Measurements from ENCODE around the gene MAGI2. TPM values are rescaled to one million over a fixed set of nuclear protein-coding genes. Genes with fewer than 3 reads are reported as not detected.
"Not testable (repeated sequence)": the region's sequence is repeated elsewhere in the genome, so short reads cannot be mapped to it uniquely, and the experiment has no call there.

Gene MAGI2
- total RNA-seq, 2 experiments from 2014 or later: 0.14 to 0.19 TPM

DNA sequence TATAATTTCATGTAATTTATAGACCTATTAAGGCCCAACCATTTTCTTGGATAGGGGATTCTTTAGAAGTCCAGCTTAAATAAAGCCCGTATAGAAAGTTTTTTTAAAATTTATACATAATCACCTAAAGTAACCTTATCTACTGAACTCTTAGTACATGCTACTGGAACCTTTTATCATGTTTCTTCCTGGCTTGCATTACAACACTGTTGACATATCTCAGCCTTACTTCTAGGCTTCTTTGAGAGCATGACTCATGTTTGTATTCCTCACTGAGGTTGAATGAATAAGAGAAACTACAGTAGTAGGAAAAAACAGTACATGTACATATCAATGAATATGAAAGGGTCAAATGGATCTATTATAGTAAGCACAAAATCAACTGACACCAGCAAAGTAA lies 8.2 kb upstream of the MAGI2 start:
- DNase-seq (no peak), ATAC-seq (ENCODE audit: low read depth) (no peak)
- Mint-ChIP-seq H3K36me3 (no peaks in the 10 kb centered on the region), H3K4me3 (no peak overlapping the region), H3K27me3 (peaks cover 6% of the 10 kb centered on the region), H3K4me1 (peaks cover 2% of the 10 kb centered on the region), H3K9me3 (no peaks in the 10 kb centered on the region), H3K27ac (no peak overlapping the region)
- POLR2A ChIA-PET: no interaction called here

DNA sequence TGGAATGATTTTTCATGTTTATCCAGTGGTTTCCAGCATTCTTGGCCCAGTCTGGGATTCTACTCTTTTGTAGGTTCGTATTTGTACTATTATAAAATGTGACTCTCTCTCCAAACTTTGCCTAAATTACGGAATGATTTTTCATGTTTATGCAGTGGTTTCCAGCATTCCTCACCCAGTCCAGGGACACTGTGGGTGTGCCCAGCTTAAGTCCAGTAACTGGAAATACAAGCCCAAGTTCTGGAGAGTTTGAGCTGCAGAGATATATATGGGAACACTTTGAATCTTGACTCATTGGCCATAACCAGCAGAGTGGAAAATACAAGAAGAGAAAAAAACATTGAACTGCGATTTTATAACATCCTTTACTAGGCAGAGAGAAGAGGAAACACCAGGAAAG lies 5.9 kb upstream of the MAGI2 start:
- POLR2A ChIA-PET: no interaction called here
- H3K36me3 Mint-ChIP-seq: no peaks in the 10 kb centered on the region
- H3K4me3 Mint-ChIP-seq: no peak overlapping the region
- ATAC-seq (ENCODE audit: low read depth) (no peak), DNase-seq (no peak)
- H3K27me3 Mint-ChIP-seq: peaks cover 23% of the 10 kb centered on the region
- peaks cover 2% of the 10 kb centered on the region for H3K4me1 Mint-ChIP-seq
- H3K9me3 Mint-ChIP-seq: no peaks in the 10 kb centered on the region
- no peak overlapping the region for H3K27ac Mint-ChIP-seq

DNA sequence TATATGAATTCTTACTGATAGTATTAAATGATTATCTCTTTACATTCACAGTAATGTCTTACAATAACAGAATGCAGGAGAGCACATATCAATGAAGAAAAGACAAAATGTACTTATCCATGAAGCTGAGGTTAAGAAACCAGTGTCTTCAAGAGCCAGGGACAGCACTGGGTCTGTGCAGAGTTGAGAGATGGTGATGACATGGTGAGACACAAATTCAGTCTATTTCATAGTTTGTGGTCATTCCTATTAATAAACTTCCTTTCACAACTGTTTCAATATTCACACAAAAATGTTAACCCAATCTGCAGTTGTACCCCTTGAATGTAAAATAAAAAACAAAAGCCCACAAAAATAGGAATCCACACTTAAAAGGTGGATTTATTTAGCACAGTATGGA lies 5.3 kb upstream of the MAGI2 start:
- Mint-ChIP-seq H3K27me3 (peaks cover 29% of the 10 kb centered on the region), H3K9me3 (no peaks in the 10 kb centered on the region), H3K4me1 (no peaks in the 10 kb centered on the region), H3K4me3 (no peak overlapping the region), H3K36me3 (no peaks in the 10 kb centered on the region), H3K27ac (no peak overlapping the region)
- ATAC-seq (ENCODE audit: low read depth) (no peak), DNase-seq (no peak)
- POLR2A ChIA-PET: no interaction called here

DNA sequence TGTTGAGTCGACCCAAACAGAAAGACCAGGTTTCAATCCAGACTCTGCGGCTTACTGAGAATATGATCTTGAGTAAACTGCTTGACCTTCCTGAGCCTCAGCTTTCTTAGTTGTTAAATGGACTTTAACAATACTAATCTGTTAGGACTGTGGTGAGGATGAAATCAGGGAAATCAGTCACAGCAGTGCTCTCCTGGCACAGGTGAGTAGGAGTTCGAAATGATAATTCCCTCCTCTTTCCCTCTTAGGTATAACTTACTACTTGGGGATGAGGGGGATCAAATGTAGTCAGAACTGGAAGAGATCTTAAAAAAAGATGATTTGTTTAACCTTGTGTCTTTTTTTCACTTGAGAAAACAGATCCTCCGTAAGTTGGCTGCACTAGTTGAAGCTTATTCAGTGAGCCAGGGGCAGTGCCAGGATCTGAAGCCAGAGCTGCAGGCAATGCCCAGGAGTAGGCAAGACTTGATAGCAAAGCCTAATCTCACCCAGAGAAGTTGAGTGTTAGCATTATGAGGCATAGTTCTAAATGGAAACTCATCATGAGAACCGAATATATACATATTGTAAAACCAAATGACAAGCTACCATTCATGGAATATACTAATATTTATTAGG lies 1.8 kb upstream of the MAGI2 start:
- POLR2A ChIA-PET: no interaction called here
- Mint-ChIP-seq H3K4me1 (peaks cover 14% of the 10 kb centered on the region), H3K36me3 (no peaks in the 10 kb centered on the region), H3K27ac (no peak overlapping the region), H3K4me3 (no peak overlapping the region), H3K9me3 (no peaks in the 10 kb centered on the region), H3K27me3 (peaks cover 61% of the 10 kb centered on the region)
- DNase-seq: no peak
- no peak for ATAC-seq (ENCODE audit: low read depth)

DNA sequence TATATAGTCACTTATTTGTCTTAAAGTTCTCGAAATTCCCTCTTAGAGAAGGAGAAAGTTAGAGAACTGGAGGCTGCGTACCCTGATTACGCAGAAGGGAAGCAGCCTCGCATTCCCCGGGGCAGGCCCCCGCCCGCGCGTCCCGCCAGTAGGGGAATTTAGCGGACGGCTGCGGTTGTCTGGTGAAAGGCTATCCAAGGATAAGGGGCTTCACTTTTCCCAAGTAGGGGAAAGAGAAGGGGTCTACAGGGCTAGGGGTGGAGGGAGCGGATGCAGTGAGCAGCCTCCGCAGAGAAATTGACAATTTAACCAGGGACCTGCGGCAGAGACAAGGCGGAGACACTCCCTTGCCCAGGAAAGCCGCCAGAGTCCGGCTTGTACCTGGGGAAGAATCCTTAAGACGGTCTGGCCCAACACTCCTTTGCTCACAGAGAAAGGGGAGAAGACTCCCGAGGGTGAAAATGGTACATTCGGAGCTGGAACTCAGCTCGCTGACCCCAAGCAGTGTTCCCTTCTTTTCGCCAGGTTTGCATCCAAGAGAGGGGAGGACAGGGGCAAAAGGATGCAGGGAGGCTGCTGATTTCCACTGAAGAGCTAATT lies 994 bp upstream of the MAGI2 start:
- Mint-ChIP-seq H3K27me3 (peaks cover 60% of the 10 kb centered on the region), H3K4me3 (peak overlapping the region; percentile 82), H3K9me3 (no peaks in the 10 kb centered on the region), H3K4me1 (peaks cover 14% of the 10 kb centered on the region), H3K27ac (no peak overlapping the region), H3K36me3 (no peaks in the 10 kb centered on the region)
- DNase-seq (peak; percentile 15), ATAC-seq (ENCODE audit: low read depth) (no peak)
- POLR2A ChIA-PET: no interaction called here

DNA sequence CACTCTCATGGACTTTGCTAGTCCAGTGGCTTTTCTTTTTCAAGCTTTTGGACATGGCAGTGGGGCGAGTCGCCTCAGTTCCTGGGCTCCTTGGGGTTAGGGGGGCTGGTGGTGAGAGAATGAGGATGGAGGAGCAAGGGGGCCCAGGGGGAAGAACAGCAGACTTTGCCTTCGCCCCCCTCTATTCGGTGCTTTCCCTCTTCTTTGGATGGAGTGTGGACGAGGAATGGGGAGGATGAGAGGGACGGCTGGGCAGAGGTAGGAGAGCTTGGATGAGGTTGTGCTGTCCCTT lies 255 bp downstream of the MAGI2 start:
- H3K9me3 Mint-ChIP-seq: no peaks in the 10 kb centered on the region
- ATAC-seq (ENCODE audit: low read depth) (no peak), DNase-seq (no peak)
- peaks cover 14% of the 10 kb centered on the region for H3K4me1 Mint-ChIP-seq
- H3K4me3 Mint-ChIP-seq: peak overlapping the region; percentile 82
- H3K27me3 Mint-ChIP-seq: peaks cover 60% of the 10 kb centered on the region
- POLR2A ChIA-PET: no interaction called here
- H3K36me3 Mint-ChIP-seq: no peaks in the 10 kb centered on the region
- no peak overlapping the region for H3K27ac Mint-ChIP-seq

DNA sequence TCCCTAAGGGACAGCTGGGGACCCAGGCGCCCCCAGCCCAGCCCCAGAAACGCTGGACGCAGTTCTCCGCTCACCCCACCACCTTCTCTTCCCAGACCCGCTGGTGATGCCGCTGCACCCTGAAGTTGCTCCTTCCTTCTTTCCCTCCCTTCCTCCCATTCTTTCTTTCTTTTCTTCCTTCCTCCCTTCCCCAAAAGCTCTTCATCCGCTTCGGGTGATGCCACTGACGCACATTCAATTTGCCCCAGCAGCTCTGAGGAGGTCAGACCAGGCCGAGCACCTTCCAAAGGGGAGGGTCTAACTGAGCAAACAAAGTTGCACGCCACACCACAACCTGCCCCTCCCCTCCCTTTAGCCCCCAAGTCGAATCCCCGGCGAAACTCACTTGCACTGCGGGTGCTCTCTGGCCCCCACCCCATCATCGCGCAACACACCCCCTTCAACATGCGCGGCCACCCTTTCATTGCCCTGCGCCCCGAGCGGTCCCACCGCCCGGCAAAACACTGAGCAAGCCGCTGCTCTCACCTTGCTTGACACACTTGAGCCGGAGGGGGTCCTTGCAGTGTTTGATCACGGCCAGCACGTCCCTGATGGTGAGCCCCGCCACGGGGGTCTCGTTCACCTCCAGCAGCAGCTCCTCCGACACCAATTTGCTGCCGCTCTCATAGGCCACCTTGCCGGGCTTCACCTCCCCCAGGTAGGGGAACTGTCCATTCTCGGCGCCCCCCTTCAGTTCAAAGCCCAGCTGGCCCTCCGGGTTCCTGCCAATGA lies 787 bp downstream of the MAGI2 start:
- H3K36me3 Mint-ChIP-seq: no peaks in the 10 kb centered on the region
- peaks cover 14% of the 10 kb centered on the region for H3K4me1 Mint-ChIP-seq
- H3K27me3 Mint-ChIP-seq: peaks cover 60% of the 10 kb centered on the region
- H3K9me3 Mint-ChIP-seq: no peaks in the 10 kb centered on the region
- peak; percentile 26 for DNase-seq
- H3K4me3 Mint-ChIP-seq: peak overlapping the region; percentile 82
- POLR2A ChIA-PET: no interaction called here
- no peak for ATAC-seq (ENCODE audit: low read depth)
- no peak overlapping the region for H3K27ac Mint-ChIP-seq

DNA sequence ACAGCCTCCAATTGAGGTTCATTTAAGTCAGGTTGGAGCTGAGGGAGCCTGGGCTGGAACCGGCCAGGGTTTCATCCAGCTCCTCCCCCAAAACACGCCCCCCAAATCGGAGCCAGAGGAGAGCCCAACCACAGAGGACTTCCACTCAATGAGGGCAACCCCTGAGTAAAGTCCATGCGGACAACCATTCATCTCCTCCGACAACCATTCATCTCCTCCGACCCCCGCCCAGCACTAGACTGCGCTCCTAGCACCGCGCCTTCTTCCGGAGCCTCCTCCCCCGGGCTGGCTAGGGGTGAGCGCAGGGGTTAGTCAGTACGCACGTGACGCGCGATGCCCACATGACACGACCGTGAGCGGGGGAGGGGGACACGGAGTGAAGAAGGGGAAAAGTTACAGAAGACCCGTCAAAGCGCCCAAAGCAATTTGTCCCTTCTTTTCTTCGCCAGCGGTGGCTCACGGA lies 1.4 kb downstream of the MAGI2 start:
- ATAC-seq (ENCODE audit: low read depth) (peak; percentile 66), DNase-seq (peak; percentile 41)
- Mint-ChIP-seq H3K27me3 (peaks cover 60% of the 10 kb centered on the region), H3K36me3 (no peaks in the 10 kb centered on the region), H3K9me3 (no peaks in the 10 kb centered on the region), H3K4me1 (peaks cover 14% of the 10 kb centered on the region), H3K4me3 (peak overlapping the region; percentile 82), H3K27ac (no peak overlapping the region)
- POLR2A ChIA-PET: no interaction called here

DNA sequence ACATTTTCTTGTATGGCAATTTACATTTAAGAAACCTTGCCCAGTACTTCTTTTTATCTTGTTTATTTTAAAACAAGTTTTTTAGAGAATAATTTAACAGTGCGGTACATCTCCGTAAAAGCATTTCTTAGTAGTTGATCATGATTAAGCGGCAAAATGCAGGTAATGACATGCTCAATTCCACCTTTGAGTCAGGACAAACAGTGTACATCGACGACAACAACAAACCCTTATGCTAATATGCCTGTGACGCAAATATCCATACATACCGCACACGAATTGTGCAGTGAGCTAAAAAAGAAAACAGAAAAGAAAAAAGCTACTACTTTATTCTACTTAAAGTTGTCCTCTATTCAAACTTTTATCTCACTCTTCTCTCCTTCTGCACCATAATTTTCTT lies 1.9 kb downstream of the MAGI2 start:
- Mint-ChIP-seq H3K4me3 (peak overlapping the region; percentile 82), H3K36me3 (no peaks in the 10 kb centered on the region), H3K9me3 (no peaks in the 10 kb centered on the region), H3K4me1 (peaks cover 14% of the 10 kb centered on the region), H3K27me3 (peaks cover 57% of the 10 kb centered on the region), H3K27ac (no peak overlapping the region)
- no peak for DNase-seq
- POLR2A ChIA-PET: no interaction called here
- no peak for ATAC-seq (ENCODE audit: low read depth)

DNA sequence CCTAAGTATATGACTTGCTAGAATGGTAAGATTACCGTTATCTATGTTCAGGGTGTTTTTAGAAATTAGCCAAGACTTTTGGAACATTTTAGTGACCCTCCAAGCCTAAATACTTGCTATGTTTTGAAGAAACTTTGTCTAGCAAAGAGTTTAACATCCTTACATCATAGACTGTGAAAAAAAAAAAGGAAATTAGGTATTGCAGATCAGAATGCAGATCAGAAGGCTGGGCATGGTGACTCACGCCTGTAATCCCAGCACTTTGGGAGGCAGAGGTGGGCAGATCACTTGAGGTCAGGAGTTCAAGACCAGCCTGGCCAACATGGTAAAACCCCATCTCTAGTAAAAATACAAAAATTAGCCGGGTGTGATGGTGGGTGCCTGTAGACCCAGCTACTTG lies 10.7 kb downstream of the MAGI2 start:
- H3K9me3 Mint-ChIP-seq; H3K27me3 Mint-ChIP-seq; H3K36me3 Mint-ChIP-seq; POLR2A ChIA-PET; ATAC-seq (ENCODE audit: low read depth); H3K4me1 Mint-ChIP-seq; DNase-seq; H3K4me3 Mint-ChIP-seq; H3K27ac Mint-ChIP-seq: not testable (repeated sequence)

DNA sequence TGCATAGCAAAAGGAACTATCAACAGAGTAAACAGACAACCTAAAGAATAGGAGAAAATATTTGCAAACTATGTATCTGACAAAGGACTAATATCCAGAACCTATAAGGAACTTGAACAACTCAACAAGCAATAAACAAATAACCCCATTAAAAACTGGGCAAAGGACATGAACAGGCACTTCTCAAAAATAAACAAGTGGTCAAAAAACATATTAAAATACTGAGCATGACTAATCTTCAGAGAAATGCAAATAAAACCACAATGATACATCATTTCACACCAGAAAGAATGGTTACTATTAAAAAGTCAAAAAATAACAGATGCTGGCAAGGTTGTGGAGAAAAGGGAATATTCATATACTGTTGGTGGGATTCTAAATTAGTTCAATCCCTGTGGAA lies 17.1 kb downstream of the MAGI2 start:
- Mint-ChIP-seq H3K27me3 (peaks cover 4% of the 10 kb centered on the region), H3K4me1 (no peaks in the 10 kb centered on the region), H3K27ac (no peak overlapping the region), H3K4me3 (no peak overlapping the region), H3K9me3 (no peaks in the 10 kb centered on the region), H3K36me3 (no peaks in the 10 kb centered on the region)
- POLR2A ChIA-PET: no interaction called here
- ATAC-seq (ENCODE audit: low read depth) (no peak), DNase-seq (no peak)

DNA sequence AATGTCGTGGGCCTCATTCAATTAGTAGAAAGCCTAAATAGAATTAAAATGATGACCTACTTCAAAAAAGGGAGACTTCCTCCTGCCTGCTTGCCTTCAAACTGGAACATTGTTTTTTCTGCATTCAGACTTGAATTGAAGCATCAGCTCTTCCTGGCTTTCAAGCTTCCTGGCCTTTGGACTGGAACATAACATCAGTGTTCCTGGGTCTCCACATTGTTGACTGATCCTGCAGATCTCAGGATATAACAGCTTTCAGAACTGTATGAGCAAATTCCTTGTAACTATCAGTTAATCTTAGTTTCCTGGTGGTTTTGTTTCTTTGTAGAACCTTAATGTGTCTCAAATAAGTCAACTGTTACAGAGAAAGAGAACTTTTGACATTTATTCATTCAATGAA lies 18.6 kb downstream of the MAGI2 start:
- no peaks in the 10 kb centered on the region for H3K27me3 Mint-ChIP-seq
- POLR2A ChIA-PET: no interaction called here
- H3K9me3 Mint-ChIP-seq: no peaks in the 10 kb centered on the region
- H3K4me3 Mint-ChIP-seq: no peak overlapping the region
- no peak overlapping the region for H3K27ac Mint-ChIP-seq
- ATAC-seq (ENCODE audit: low read depth) (no peak), DNase-seq (no peak)
- H3K36me3 Mint-ChIP-seq: no peaks in the 10 kb centered on the region
- H3K4me1 Mint-ChIP-seq: no peaks in the 10 kb centered on the region

DNA sequence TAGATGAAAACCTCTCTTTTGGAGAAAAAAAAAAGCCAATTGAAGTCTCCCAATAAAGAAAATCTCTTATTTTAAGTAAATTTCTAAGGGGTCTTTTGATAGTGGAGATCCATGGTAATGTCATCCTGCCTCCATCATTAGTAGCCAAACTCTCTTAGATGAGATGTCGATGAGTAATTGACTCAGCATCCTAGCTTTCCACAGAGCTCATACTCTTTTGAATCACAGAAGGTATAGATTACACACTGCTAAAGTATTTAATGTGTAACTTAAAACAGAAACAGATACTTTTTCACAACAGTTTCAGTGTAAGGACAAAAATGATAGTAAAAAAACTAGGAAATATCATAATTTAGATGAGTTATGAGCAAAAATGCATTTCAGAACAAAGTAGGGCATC lies 19.4 kb downstream of the MAGI2 start:
- DNase-seq (no peak), ATAC-seq (ENCODE audit: low read depth) (no peak)
- H3K4me3 Mint-ChIP-seq: no peak overlapping the region
- H3K4me1 Mint-ChIP-seq: no peaks in the 10 kb centered on the region
- no peaks in the 10 kb centered on the region for H3K27me3 Mint-ChIP-seq
- no peaks in the 10 kb centered on the region for H3K9me3 Mint-ChIP-seq
- no peaks in the 10 kb centered on the region for H3K36me3 Mint-ChIP-seq
- no peak overlapping the region for H3K27ac Mint-ChIP-seq
- POLR2A ChIA-PET: no interaction called here

DNA sequence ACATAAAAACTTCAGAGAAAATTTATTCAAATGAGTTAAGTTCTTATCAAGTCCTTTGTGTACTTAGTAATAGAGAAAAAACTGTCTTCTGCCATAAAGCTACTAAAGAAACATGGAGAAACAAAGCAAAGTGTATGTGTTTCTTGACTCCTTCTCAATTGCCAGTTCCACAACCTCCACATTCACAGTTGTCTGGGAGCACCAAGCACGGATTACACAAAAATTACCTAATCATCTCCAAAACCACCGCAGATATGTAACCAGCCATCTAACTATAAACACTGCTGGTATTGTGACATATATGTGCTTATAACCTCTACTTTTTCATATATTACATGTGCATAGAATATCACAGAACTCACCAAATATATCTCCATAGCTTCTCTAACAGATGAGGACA lies 23.1 kb downstream of the MAGI2 start:
- H3K4me1 Mint-ChIP-seq: no peaks in the 10 kb centered on the region
- no peak overlapping the region for H3K4me3 Mint-ChIP-seq
- DNase-seq (no peak), ATAC-seq (ENCODE audit: low read depth) (no peak)
- no peaks in the 10 kb centered on the region for H3K9me3 Mint-ChIP-seq
- H3K27me3 Mint-ChIP-seq: no peaks in the 10 kb centered on the region
- POLR2A ChIA-PET: no interaction called here
- H3K36me3 Mint-ChIP-seq: no peaks in the 10 kb centered on the region
- H3K27ac Mint-ChIP-seq: no peak overlapping the region

Data from activated naive CD8-positive, alpha-beta T cell treated with anti-CD3 and anti-CD28 coated beads, Interleukin-2, amount 10 ng/mL, durations not matched to agents 7 days and 5 days (primary cell).